B cell (primary cell): ENCODE data around the gene ZFYVE27.

Experiments used
- EZH2 ChIP-seq: IDR thresholded peaks from 2 replicates; pipeline ENCODE4 v1.6.1; 2012; ENCODE audit warnings: borderline replicate concordance, low read depth, mild to moderate bottlenecking, moderate library complexity, low read length; ENCODE audit not compliant: insufficient read depth, poor library complexity, severe bottlenecking
- TF ChIP-seq, protein P1 (sequence below): fragments of 200-600 bp; IDR thresholded peaks from one replicate; pipeline ENCODE4 v1.8.0; 2022; ENCODE audit warnings: antibody characterized with exemption, mild to moderate bottlenecking

DNA sequence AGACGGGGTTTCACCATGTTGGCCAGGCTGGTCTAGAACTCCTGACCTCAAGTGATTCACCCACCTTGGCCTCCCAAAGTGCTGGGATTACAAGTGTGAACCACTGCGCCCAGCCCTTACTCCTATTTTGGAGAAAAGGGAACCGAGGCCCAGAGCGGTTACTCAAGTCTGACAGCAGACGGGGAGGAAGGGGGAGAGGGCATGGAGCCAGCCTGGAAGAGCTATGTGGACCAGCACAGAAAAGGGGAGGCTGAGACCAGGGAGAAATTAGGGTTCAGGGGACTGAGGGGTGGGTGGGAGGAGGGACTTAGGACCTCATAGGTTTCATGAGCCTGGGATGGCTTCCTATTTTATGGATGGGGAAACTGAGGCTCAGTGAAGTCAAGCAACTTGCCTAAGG, 33.3 kb downstream of the ZFYVE27 start:
- TF ChIP-seq, protein P1, sequence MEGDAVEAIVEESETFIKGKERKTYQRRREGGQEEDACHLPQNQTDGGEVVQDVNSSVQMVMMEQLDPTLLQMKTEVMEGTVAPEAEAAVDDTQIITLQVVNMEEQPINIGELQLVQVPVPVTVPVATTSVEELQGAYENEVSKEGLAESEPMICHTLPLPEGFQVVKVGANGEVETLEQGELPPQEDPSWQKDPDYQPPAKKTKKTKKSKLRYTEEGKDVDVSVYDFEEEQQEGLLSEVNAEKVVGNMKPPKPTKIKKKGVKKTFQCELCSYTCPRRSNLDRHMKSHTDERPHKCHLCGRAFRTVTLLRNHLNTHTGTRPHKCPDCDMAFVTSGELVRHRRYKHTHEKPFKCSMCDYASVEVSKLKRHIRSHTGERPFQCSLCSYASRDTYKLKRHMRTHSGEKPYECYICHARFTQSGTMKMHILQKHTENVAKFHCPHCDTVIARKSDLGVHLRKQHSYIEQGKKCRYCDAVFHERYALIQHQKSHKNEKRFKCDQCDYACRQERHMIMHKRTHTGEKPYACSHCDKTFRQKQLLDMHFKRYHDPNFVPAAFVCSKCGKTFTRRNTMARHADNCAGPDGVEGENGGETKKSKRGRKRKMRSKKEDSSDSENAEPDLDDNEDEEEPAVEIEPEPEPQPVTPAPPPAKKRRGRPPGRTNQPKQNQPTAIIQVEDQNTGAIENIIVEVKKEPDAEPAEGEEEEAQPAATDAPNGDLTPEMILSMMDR = no peak
- TF ChIP-seq EZH2 = no peak
